GM19043 (cell line): ENCODE results near the gene RABGAP1L.

Experiments used
- ATAC-seq: cut with Tn5 transposase; IDR thresholded peaks from one replicate; pipeline ENCODE4 v1.9.1; 2021; ENCODE audit warnings: low read depth; ENCODE audit not compliant: unreplicated experiment

Gene RABGAP1L

GRCh38 chr1:174967845-174968705 lies 808.8 kb downstream of the RABGAP1L start:
- ATAC-seq = no peak

GRCh38 chr1:174968750-174969244 lies 809.5 kb downstream of the RABGAP1L start:
- ATAC-seq = peak; percentile 71

GRCh38 chr1:174969977-174970376 lies 810.7 kb downstream of the RABGAP1L start:
- ATAC-seq = no peak

- ATAC-seq = no peak
These were observed 812.1 kb downstream of the RABGAP1L start for GRCh38 chr1:174971466-174971865.

GRCh38 chr1:174971902-174972301 lies 812.6 kb downstream of the RABGAP1L start:
- ATAC-seq = no peak

- no peak for ATAC-seq
These were observed 815.4 kb downstream of the RABGAP1L start for GRCh38 chr1:174974711-174975119.

- no peak for ATAC-seq
These were observed 816.4 kb downstream of the RABGAP1L start for GRCh38 chr1:174975764-174976163.

GRCh38 chr1:174976436-174977108 lies 817.3 kb downstream of the RABGAP1L start:
- ATAC-seq = no peak

GRCh38 chr1:174982971-174983689 lies 823.8 kb downstream of the RABGAP1L start:
- no peak for ATAC-seq

- ATAC-seq = no peak
These were observed 825.6 kb downstream of the RABGAP1L start for GRCh38 chr1:174984952-174985351.

GRCh38 chr1:174988539-174988938 lies 829.2 kb downstream of the RABGAP1L start:
- no peak for ATAC-seq

- peak; percentile 60 for ATAC-seq
These were observed 829.7 kb downstream of the RABGAP1L start for GRCh38 chr1:174988986-174989385.

GRCh38 chr1:174989536-174990220 lies 830.4 kb downstream of the RABGAP1L start:
- no peak for ATAC-seq

GRCh38 chr1:174990382-174990999 lies 831.2 kb downstream of the RABGAP1L start:
- ATAC-seq = no peak

GRCh38 chr1:174991473-174991872 lies 832.2 kb downstream of the RABGAP1L start:
- no peak for ATAC-seq

- no peak for ATAC-seq
These were observed 835.8 kb downstream of the RABGAP1L start for GRCh38 chr1:174995121-174995520.

- no peak for ATAC-seq
These were observed 836.6 kb downstream of the RABGAP1L start for GRCh38 chr1:174995916-174996315.

- no peak for ATAC-seq
These were observed 837.2 kb downstream of the RABGAP1L start for GRCh38 chr1:174996476-174996875.

- ATAC-seq = no peak
These were observed 837.7 kb downstream of the RABGAP1L start for GRCh38 chr1:174997041-174997440.
